Keratinocyte (primary cell): Measurements from ENCODE around the gene USP54. TPM values are rescaled to one million over a fixed set of nuclear protein-coding genes. Genes with fewer than 3 reads are reported as not detected.

Source experiments
- DNase-seq: peaks from one replicate; pipeline ENCODE4 v3.0.0-alpha.2; 2011; ENCODE audit warnings: low read depth, missing footprints, low spot score
- FAIRE-seq: peaks from 2 replicates; lab custom pipeline; 2011; peaks lifted over from hg19 to GRCh38; lab: Jason Lieb, UNC
- H2AFZ ChIP-seq: 2 replicates; pipeline ENCODE4 v1.6.0; 2012; ENCODE audit warnings: low read length, control low read depth, inconsistent platforms; ENCODE audit not compliant: control insufficient read depth
- H3K27ac ChIP-seq: 2 replicates; pipeline ENCODE4 v1.5.1; 2011; ENCODE audit warnings: low read length; ENCODE audit not compliant: control insufficient read depth, insufficient read depth
- H3K27me3 ChIP-seq: 3 replicates; pipeline ENCODE4 v1.6.0; 2011; ENCODE audit warnings: low read length; ENCODE audit not compliant: control insufficient read depth, insufficient read depth; ENCODE audit errors: extremely low read depth
- H3K36me3 ChIP-seq, 2 experiments: 2 replicates in 1 of 2; 3 replicates in 1 of 2; pipeline ENCODE4 v1.5.1; 2011; ENCODE audit warnings: low read length in 2 of 2, mild to moderate bottlenecking in 1 of 2; ENCODE audit not compliant: control insufficient read depth in 2 of 2, insufficient read depth in 2 of 2; ENCODE audit errors: extremely low read depth in 1 of 2
- H3K4me1 ChIP-seq: 3 replicates; pipeline ENCODE4 v1.5.1; 2011; ENCODE audit warnings: low read length; ENCODE audit not compliant: control insufficient read depth, insufficient read depth; ENCODE audit errors: extremely low read depth
- H3K4me2 ChIP-seq: 3 replicates; pipeline ENCODE4 v1.6.0; 2011; ENCODE audit warnings: low read depth, low read length; ENCODE audit not compliant: control insufficient read depth, insufficient read depth; ENCODE audit errors: extremely low read depth
- H3K4me3 ChIP-seq, 3 experiments: fragments of 200-600 bp in 1 of 3; sonication (generic) in 1 of 3; 2 replicates in 2 of 3; 3 replicates in 1 of 3; pipeline ENCODE4 v1.5.1; 2011 to 2016; ENCODE audit warnings: low read length in 3 of 3, mild to moderate bottlenecking in 3 of 3, control low read depth in 2 of 3, inconsistent platforms in 1 of 3, low read depth in 1 of 3, mixed read lengths in 1 of 3, mixed run types in 1 of 3, moderate library complexity in 1 of 3; ENCODE audit not compliant: control insufficient read depth in 2 of 3, insufficient read depth in 2 of 3; ENCODE audit errors: extremely low read depth in 1 of 3
- H3K79me2 ChIP-seq: 2 replicates; pipeline ENCODE4 v1.6.0; 2012; ENCODE audit warnings: low read length; ENCODE audit not compliant: control insufficient read depth, insufficient read depth
- H3K9ac ChIP-seq: 3 replicates; pipeline ENCODE4 v1.6.0; 2011; ENCODE audit warnings: low read length; ENCODE audit not compliant: control insufficient read depth, insufficient read depth; ENCODE audit errors: extremely low read depth
- H3K9me1 ChIP-seq: 3 replicates; pipeline ENCODE4 v1.6.0; 2011; ENCODE audit warnings: low read length; ENCODE audit not compliant: control insufficient read depth, insufficient read depth; ENCODE audit errors: extremely low read depth
- H3K9me3 ChIP-seq: 2 replicates; pipeline ENCODE4 v1.5.1; 2012; ENCODE audit warnings: low read depth, low read length; ENCODE audit not compliant: control insufficient read depth
- H4K20me1 ChIP-seq: 3 replicates; pipeline ENCODE4 v1.6.0; 2011; ENCODE audit warnings: low read length; ENCODE audit not compliant: control insufficient read depth, insufficient read depth; ENCODE audit errors: extremely low read depth
- CTCF ChIP-seq, 3 experiments: IDR thresholded peaks in 1 of 3; conservative IDR thresholded peaks in 1 of 3; optimal IDR thresholded peaks in 1 of 3; 2 replicates in 2 of 3; 3 replicates in 1 of 3; pipeline versions ENCODE3 to v1.5.1; 2011; ENCODE audit warnings: low read length in 3 of 3, mild to moderate bottlenecking in 3 of 3, moderate library complexity in 2 of 3, control low read depth in 1 of 3, inconsistent platforms in 1 of 3; ENCODE audit not compliant: insufficient read depth in 2 of 3; ENCODE audit errors: extremely low read depth in 1 of 3
- EZH2 ChIP-seq: IDR thresholded peaks from one replicate; pipeline ENCODE4 v1.6.1; 2012; ENCODE audit warnings: inconsistent platforms, mild to moderate bottlenecking, low read length, moderate library complexity
- dilution Hi-C: fragments of 300-500 bp; cut with MboI; formaldehyde crosslinking; loops from one replicate; pipeline ENCODE4 v1.7.0; 2020; ENCODE audit warnings: low sequenced_read_pairs; ENCODE audit not compliant: extremely low pct_ligation_motif_present
- polyA plus RNA-seq, 5 experiments: library from polyadenylated mRNA; depleted of rRNA in 3 of 5; stranded (reverse) in 3 of 5; stranded (forward) in 1 of 5; unstranded in 1 of 5; fragments of >200 nt; gene quantifications; 1 replicate in 1 of 5; 2 replicates in 3 of 5; 3 replicates in 1 of 5; pipeline versions ENCODE4 v1.2.1 to v1.2.3, GENCODE V29; 2011 to 2012; ENCODE audit warnings: missing spikeins in 2 of 5, low read depth in 1 of 5, low replicate concordance in 1 of 5

USP54 gene
- polyA plus RNA-seq, 1 donor (not counting 4 experiments of a cell fraction or from before 2014, with no cell fraction given) = 7.6 TPM

DNA sequence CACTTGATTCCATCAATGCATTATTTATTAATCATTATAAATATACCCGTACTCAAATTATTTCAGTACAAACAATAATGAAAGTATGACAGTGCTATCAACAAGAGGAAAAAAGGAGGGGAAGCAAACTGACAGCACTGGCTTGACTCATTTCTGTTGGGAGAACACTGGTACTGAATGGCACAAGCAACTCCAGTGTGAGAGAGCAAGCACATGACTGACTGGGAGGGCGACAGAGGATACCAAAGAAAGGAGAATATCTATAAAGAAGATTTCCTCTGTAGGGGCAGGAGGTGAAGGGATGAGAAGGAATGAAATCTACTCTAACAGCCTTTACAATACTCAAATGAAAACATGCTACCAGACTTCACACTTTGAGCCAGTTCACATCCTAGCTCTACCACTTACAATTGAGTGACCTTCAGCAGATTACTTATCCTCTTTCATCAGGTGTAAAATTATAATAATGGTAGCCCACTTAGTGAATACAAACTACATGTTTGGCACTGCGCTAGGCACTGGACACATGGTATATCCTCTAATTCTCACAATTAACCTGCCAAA lies 1.5 kb downstream of the USP54 start:
- no peak for DNase-seq
- H3K36me3 ChIP-seq = no peaks in the 10 kb centered on the region
- H3K27ac ChIP-seq = no peak overlapping the region
- no peaks in the 10 kb centered on the region for H3K9me3 ChIP-seq
- no peak overlapping the region for H2AFZ ChIP-seq
- dilution Hi-C loops = no loop called here
- peaks cover 21% of the 10 kb centered on the region for H3K4me1 ChIP-seq
- FAIRE-seq = no peak
- no peaks in the 10 kb centered on the region for H4K20me1 ChIP-seq
- H3K27me3 ChIP-seq = no peaks in the 10 kb centered on the region
- no peak overlapping the region for H3K4me3 ChIP-seq
- no peak for TF ChIP-seq CTCF (optimal IDR thresholded peaks at IDR 0.05 in 1 of 3, IDR thresholded peaks at IDR 0.05 in 1 of 3, conservative IDR thresholded peaks at IDR 0.05 in 1 of 3; ENCODE audit: extremely low read depth in 1 of 3, insufficient read depth in 2 of 3, low read length in 3 of 3)
- no peak for TF ChIP-seq EZH2
- no peak overlapping the region for H3K9ac ChIP-seq
- H3K9me1 ChIP-seq = no peaks in the 10 kb centered on the region
- H3K79me2 ChIP-seq = no peaks in the 10 kb centered on the region
- H3K4me2 ChIP-seq = no peak overlapping the region

GRCh38 chr10:73588656-73589055 lies 2.5 kb downstream of the USP54 start:
- DNase-seq (no peak), FAIRE-seq (no peak)
- Histone ChIP-seq H3K4me2 (no peak overlapping the region), H3K9me1 (no peaks in the 10 kb centered on the region), H3K9ac (no peak overlapping the region), H3K9me3 (no peaks in the 10 kb centered on the region), H3K79me2 (no peaks in the 10 kb centered on the region), H3K27ac (no peak overlapping the region), H3K4me1 (peaks cover 21% of the 10 kb centered on the region), H2AFZ (no peak overlapping the region), H3K4me3 (no peak overlapping the region), H4K20me1 (no peaks in the 10 kb centered on the region), H3K36me3 (no peaks in the 10 kb centered on the region), H3K27me3 (no peaks in the 10 kb centered on the region)
- dilution Hi-C loops = no loop called here
- TF ChIP-seq CTCF (optimal IDR thresholded peaks at IDR 0.05 in 1 of 3, IDR thresholded peaks at IDR 0.05 in 1 of 3, conservative IDR thresholded peaks at IDR 0.05 in 1 of 3; ENCODE audit: extremely low read depth in 1 of 3, insufficient read depth in 2 of 3, low read length in 3 of 3) = no peak
- no peak for TF ChIP-seq EZH2
